ENCODE data around the gene MAP4K4.

DNA sequence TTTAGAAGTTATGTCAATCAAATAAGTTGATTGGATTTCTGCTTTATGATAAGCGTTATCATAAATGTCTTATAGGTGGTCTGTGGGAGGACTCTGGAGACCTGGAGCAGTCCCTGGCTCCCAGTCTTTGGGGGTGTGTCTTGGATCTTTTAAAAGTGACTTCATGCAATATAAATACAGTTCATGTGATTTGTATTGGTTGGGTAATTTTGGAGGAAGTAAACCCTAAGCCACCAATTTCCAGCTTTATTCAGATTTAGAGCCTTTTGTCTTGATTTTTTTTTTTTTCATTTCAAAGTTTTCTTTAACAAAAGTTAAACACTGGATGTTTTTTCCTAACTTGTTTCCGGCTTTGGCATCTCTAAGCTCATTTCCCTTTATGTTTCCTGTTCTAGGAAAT is 68.8 kb downstream of the MAP4K4 start:
- TF ChIP-seq, protein P1, sequence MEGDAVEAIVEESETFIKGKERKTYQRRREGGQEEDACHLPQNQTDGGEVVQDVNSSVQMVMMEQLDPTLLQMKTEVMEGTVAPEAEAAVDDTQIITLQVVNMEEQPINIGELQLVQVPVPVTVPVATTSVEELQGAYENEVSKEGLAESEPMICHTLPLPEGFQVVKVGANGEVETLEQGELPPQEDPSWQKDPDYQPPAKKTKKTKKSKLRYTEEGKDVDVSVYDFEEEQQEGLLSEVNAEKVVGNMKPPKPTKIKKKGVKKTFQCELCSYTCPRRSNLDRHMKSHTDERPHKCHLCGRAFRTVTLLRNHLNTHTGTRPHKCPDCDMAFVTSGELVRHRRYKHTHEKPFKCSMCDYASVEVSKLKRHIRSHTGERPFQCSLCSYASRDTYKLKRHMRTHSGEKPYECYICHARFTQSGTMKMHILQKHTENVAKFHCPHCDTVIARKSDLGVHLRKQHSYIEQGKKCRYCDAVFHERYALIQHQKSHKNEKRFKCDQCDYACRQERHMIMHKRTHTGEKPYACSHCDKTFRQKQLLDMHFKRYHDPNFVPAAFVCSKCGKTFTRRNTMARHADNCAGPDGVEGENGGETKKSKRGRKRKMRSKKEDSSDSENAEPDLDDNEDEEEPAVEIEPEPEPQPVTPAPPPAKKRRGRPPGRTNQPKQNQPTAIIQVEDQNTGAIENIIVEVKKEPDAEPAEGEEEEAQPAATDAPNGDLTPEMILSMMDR (IDR thresholded peaks at IDR 0.05; ENCODE audit: low read length) = no peak
- TF ChIP-seq EZH2 (optimal IDR thresholded peaks at IDR 0.05; ENCODE audit: low read depth, low read length) (no peak), EZH2phosphoT487 (IDR thresholded peaks at IDR 0.05; ENCODE audit: low read length) (no peak)
